NCI-H510A (cell line): ENCODE measurements around the gene ASAP3.
"Not testable (repeated sequence)": the region's sequence is repeated elsewhere in the genome, so short reads cannot be mapped to it uniquely, and the experiment has no call there.

Experiments
- DNase-seq: peaks from one replicate; lab custom pipeline; 2025; lab: John Stamatoyannopoulos, UW

Gene ASAP3

DNA sequence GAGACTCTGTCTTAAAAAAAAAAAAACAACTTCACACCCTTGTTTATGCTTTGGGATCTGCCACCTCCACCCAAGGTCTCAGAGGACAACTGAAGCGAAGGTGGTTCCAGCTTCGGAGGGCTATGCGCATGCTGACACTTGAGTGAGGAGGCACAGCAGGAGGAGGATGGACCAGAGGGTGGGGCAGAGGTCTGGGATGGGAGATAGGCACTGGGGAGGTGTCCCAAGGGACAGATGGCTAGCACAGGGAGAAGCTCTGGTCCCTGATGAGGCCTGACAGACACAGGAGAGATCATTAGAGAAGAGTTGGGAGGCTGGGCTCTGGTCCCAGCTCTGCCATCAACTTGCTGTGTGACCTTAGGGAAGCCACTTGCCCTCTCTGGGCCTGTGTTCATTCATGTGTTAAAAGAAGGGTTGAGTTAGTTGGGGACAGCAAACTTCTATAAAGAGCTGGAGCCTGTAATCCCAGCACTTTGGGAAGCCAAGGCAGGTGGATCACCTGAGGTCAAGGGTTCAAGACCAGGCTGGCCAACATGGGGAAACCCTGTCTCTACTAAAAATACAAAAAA, 30.2 kb upstream of the ASAP3 start:
- DNase-seq = no peak

DNA sequence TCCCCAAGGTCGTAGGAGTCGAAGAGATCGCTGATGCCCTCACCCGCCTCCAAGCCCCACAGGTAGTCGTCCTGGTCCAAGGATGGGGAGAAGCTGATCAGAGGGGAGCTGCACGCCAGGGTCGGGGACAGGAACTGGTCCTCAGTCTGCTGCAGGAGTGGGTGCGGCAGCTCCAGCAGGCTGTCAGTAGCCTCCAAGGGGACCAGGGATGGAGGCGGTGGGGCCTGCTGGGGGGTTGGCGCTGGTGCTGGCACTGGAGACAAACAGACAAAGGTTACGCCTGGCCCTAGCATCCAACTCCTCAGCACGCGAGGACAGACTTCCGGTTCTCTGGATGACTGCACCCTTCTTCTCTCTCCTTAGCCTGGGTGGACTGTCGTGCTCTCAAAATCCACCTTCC, 25.9 kb upstream of the ASAP3 start:
- no peak for DNase-seq

DNA sequence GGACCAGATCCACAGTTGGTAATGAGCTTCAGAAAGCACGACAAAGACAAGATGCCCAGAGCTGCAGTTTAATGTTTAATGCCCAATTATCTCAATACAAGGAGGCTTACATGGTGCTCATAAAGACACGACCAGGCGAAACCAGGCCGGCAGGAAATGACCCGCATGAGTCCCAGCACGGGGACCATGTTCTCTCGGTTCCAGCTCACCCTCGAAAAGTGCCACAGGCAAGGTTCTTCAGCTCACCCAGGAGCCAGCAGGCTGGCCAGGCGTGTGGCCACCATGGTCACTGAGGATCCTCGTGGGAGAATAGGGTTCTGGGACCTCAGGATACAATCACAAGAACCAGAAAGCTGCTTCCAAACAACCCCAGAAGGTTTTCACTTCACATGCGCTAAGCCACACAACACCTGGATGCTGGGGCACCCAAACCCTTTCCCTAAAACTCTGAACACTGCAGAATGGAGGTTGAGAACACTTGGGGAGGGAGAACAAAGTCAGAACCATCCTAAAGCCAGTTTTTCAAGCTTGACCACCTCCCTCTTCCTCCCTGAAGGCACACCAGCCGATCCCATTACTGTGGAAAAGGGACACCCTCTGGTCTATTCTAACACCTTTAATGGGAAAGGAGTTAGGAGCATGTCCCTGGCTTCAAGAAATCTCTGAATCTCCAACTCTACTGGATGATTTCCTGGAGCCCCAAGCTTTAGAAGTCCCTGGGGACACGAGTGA, 22.6 kb upstream of the ASAP3 start:
- no peak for DNase-seq

DNA sequence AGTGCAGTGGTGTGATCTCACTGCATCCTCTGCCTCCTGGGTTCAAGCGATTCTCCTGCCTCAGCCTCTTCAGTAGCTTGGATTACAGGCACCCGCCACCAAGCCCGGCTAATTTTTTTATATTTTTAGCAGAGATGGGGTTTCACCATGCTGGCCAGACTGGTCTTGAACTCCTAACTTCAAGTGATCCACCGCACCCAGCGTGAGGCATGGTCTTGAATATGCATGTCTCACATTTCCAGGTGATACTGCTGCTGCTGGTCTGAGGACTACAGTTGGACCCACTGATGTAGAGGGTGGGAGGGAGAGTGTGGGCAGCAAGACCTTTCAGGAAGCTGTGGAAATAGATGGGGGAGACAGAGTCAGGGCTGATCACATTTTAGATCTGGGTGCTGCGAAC, 21.9 kb upstream of the ASAP3 start:
- DNase-seq = no peak

DNA sequence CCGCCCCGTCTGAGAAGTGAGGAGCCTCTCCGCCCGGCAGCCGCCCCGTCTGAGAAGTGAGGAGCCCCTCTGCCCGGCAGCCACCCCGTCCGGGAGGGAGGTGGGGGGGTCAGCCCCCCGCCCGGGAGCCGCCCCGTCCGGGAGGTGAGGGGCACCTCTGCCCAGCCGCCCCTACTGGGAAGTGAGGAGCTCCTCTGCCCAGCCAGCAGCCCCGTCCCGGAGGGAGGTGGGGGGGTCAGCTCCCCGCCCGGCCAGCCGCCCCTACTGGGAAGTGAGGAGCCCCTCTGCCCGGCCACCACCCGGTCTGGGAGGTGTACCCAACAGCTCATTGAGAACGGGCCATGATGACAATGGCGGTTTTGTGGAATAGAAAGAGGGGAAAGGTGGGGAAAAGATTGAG, 20.2 kb upstream of the ASAP3 start:
- DNase-seq = not testable (repeated sequence)

DNA sequence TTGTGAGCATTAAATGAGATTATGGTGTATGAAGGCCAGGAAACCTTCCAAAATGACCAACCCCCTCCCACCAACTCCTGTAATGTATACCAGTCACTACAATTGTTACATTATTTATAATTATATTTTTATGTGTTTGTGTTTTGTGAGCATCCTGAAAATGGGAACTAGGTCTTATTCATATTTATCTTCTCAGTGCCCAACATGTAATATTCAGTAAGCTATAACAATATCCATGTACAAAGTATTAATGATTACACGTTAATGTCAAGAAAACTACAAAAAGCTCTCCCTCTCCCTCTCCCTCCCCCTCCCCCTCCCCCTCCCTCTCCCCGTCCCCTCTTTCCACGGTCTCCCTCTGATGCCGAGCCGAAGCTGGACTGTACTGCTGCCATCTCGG, 19.0 kb upstream of the ASAP3 start:
- DNase-seq = no peak

DNA sequence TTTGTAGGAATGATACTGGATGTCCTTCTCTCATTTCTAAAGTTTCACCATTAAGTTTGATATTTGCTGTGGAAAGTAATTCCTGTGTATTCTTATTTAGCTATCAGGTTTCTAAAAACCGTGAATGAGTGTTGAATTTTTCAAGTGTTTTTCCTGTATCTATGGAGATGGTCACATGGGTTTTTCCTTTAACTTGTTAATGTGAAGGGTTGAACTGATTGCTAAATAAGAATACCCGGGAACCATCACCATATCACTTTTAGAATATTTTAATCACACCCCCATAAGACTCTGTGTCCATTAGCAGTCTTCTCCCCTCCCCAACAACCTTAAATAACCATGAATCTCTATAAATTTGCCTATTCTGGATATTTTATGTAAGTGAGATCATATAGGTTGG, 16.5 kb upstream of the ASAP3 start:
- DNase-seq = no peak

DNA sequence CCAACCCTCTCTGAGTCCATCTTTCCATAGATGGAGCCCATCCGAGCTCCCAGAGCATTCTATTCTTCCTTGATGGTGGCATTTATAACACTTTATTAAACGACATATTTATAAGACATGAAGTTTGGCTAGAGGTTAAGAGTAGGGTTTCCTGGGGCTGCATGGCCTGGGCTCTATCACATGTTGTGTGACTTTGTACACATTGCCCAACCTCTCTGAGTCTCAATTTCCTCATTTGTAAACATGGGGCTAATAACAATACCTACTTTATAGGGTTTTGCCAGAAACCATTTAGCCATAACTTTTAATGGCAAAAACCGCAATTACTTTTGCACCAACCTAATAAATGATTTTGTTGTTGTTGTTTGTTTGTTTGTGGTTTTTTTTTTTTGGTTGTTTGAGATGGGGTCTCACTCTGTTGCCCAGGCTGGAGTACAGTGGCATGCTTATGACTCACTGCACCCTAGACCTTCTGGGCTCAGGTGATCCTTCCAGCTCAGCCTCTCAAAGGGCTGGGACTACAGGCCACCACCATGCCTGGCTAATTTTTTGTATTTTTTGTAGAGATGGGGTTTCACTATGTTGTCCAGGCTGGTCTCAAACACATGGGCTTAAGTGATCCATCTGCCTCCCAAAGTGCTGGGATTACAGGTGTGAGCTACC, 13.9 kb upstream of the ASAP3 start:
- DNase-seq = no peak

DNA sequence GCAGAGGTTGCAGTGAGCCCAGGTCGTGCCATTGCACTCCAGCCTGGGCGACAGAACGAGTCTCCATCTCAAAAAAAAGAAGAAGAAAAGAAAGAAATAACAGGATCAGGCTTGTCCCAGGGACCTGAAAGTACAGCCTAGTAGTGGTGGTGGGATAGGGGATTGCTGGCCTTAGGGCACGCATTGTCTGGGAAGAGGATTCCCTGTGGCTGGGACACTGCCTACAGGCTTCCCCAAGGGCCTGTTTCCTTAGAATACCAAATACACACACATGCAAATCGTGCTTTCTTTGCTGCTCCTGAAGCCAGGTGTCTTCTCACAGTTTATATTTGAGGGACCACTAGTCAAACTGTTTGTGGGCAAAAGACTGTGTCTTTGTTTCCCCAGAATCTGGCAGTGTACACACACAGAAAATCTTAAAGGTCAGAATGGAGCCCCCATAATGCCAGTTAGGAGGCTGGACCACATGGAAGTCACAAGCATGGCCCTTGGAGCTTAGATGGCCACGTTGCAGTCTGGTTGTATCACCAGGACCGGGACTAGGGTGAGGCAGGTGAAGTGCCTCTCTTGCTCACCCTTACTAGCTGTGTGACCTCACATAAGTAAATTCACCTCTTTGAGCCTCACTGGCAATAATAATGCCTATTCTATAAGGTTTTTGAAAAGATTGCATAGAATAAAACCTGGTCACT, 12.7 kb upstream of the ASAP3 start:
- no peak for DNase-seq

DNA sequence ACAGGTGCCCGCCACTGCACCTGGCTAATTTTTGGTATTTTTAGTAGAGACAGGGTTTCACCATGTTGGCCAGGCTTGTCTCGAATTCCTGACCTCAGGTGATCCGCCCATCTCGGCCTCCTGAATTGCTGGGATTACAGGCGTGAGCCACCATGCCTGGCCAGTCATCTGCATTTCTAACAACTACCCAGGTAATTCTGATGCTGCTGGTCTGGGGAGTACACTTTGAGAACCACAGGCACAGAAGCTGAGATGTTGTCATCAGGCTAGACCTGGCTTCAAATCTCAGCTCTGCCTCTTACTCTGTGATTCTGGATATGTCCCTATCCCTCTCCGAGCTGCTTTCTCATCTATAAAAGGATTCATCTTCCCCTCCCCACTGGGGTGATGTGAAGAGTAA, 10.9 kb upstream of the ASAP3 start:
- DNase-seq = not testable (repeated sequence)

DNA sequence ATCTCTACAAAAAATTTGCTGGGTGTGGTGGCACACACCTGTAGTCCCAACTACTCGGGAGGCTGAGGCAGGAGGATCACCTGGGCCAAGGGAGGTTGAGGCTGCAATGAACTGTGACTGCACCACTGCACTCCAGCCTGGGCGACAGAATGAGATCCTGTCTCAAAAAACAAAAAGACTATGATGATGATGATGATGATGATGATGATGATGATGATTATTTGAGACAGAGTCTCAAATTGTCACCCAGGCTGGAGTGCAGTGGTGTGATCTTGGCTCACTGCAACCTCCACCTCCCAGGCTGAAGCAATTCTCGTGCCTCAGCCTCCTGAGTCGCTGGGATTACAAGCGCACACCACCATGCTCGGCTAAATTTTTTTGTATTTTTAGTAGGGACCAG, 8.8 kb upstream of the ASAP3 start:
- not testable (repeated sequence) for DNase-seq

DNA sequence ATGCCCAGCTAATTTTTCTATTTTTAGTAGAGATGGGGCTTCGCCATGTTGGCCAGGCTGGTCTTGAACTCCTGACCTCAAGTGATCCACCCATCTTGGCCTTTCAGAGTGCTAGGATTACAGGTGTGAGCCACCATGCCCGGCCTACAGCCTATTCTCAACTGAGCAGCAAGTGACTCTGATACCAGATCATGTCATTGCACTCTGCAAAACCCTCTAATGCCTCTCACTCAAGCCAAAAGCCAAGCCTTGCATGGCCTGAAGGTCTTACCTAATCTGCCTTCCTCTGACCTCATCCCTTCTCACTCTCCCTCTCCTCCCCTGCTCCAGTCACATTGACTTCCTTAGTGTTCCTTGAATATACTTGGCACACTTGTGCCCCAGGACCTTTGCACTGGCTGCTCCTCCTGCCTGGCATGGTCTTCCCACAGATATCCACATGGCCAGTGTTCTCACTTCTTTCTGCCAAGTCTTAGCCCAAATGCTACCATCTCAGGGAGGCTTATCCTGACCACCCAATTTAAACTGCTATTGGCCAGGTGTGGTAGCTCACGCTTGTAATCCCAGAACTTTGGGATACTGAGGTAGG, 8.2 kb upstream of the ASAP3 start:
- no peak for DNase-seq

DNA sequence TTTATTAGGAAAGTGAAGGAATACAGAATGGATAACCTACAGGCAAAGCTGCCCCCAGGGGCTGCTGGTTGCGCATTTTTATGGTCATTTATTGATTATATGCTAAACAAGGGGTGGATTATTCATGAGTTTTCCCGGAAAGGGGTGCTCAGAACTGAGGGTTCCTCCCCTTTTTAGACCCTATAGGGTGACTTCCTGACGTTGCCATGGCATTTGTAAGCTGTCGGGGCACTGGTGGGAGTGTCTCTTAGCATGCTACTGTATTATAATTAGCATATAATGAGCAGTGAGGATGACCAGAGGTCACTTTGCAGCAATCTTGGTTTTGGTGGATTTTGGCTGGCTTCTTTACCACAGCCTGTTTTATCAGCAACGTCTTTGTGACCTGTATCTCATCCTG, 5.9 kb upstream of the ASAP3 start:
- no peak for DNase-seq

DNA sequence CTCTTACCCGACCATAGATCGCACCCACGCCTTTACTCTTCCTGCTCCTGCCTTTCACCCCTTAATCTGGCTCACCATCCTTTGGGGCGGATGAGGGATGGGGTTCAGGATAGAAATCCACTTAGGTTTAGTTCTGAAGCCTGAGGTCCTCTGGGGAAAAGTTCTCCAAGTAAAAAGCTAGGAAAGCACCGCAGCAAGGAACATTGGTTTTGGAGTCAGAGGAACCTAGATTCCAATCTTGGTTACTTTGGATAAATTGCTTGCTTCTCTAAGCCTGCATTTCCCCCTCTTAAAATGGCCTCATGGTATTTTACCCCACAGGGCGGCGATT, 988 bp upstream of the ASAP3 start:
- no peak for DNase-seq

DNA sequence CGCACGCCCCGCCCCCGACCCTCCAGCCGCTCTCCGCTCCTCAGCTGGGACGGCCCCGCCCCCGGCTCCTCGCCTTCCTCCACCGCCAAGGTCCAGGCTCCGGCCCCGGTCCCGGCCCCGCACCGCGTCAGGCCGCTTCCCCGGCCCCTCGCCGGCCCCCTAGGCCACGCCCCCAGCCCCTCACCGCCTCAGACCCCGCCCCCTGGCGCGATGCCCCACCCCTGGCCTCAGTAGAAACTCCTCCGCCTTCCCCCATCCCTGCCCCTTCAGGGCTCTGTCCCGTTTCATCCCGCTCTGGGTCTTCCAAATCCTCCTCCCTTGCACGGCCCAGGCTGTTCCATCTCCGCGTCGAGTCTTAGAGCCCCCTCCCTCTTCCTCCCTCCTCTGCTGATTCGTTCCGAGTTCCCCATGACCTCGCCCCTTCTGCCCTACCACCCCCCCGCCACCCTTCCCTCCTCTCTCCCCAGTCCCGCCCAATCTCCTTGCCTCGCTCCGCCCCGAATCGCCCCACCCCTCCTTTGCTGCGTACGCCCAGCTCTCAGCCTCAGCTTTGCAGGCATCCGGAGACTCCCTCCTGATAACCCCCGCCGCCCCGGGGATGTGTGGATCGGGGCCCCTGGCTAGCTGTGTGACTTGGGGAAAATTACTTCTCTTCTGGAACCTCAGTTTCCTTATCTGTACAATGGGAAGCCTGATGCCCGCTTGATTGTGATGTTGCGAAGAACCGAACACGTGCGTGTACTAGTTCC, 448 bp upstream of the ASAP3 start:
- peak; percentile 81 for DNase-seq

DNA sequence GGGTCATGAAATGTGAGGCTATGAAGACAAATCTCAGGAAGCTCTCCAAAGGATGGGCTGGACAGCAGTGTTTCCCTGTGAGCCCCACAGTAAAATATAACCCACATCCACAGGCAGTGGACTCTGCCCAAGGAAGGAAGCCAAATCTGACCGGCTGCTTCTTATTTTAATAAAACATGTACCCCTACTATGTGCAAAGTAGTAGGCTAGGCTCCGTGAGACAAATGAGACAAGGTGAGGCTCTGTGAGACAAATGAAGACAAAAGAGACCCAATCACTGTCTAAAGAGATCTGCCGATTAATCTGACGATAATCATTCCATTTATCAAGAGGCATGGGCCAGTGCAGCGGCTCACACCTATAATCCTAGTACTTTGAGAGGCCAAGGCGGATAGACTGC, 2.1 kb downstream of the ASAP3 start:
- no peak for DNase-seq

DNA sequence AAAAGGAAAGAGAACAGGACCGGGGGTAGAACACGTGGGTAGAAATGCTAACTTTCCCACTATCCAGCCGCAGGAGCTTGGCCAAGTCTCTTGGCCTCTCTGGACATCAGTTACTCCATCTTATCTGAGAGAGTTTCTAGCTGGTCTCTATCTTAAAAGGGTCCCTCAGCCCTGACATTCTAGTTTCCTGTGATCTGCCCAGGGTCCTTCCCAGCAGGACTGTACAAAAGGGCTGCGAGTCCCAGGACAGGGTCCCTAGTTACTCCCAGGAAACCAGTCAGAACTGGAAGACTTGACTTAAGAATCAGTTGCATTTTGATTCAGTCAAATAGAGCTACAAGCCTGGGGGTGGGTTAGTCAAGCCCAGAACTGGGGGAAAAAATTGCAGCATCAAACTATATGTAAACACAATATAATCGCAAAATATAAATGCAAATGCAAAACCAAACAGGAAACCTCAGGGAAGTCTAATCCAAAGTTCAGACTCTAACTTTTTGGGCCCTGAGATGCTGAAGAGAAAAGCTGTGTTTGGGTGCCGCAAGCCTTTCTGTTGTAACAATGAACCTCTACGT, 2.9 kb downstream of the ASAP3 start:
- no peak for DNase-seq

DNA sequence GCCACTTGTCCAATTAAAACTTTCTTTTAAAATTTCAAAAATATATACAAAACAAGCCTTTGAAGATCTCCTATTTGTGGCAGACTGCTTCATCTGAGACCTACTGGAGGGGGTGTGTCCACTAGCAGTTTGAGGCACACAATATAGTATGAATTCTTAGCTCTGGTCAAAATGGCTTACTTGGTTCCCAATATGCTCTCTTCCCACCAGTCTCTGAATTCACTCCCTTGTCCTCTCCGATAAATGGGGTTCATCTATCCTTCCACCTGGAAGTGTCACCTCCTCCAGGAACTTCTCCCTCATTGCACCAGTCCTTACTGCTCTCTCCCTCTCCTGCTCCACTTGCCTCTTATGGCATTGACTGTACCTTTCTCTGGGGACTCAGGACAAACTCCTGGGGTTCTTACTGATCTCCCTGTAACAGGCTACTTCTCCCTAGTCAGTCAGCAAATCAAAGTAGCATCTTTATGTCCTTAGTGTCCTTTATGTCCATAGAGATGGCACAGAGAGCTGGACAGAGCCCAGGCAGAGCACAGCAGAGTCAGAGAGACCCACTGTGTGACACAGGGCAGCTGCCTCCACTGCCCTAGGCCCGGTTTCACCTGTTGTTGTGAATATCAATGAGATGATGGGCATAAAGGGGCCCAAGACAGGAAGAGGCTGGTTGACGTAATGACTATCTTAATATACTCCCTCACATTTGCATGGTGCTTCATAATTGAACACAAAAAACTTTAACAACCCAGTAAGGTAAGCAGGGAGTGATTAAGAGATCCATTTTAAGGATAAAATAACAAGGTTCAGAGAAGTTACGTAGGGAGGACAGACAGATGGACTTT, 3.6 kb downstream of the ASAP3 start:
- DNase-seq = no peak

DNA sequence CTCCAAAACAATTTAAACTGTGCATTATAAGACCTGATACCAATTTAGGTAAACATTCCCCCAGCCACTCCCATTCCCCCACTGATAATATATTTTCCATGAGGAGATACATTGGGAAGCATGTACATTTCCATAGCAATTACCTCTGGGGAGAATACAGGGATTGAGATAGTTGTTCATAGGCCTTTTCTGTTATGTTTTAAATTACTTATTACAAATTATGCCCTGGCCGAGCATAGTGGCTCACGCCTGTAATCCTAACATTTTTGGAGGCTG, 4.4 kb downstream of the ASAP3 start:
- no peak for DNase-seq

DNA sequence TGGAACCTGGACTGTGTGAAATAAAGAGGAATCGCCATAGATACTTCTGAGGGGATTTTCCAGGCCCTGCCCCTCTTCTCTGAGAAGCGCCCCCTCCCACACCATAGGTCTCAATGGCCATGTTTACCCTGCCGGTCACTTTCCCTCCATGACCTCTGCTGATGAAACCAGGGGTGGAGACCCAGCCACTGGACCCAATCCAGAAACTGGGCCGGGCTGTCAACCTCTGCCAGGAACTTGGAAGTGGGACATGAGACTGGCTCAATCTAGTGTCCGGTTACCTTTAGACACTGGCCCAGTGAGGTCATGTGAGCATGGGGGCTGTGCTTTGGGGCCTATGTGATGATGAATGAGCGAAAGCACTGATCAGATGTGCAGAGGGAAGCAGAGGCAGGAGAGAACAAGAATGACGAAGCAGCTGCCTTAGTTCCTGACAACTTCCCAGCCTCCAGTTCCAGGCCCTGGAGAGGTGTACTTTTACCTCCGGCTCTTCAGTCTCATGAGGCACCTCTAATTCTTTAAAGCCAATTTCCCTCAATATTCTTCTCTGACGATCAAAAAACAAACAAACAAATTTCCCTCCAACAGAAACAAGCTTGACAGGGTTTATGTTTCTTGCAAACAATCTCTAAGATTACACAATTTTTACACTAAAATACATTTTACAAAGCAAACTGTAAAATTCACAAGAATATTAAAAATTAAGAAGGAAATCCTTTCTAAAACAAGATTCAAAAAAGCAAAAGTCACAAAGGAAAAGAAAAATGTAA, 4.9 kb downstream of the ASAP3 start:
- DNase-seq = no peak
